Measurements from ENCODE around the gene COG5.

GRCh38 chr7:107471292-107472070, 92.2 kb downstream of the COG5 start:
- TF ChIP-seq POLR2AphosphoS5 (IDR thresholded peaks at IDR 0.05; ENCODE audit: low read depth, low read length) (no peak), CTCF (IDR thresholded peaks at IDR 0.05) (no peak), TCF7L2 (IDR thresholded peaks at IDR 0.05; ENCODE audit: low read depth, low read length) (no peak), REST (IDR thresholded peaks at IDR 0.05; ENCODE audit: insufficient read depth in 1 of 2, low read depth in 2 of 2, low read length in 1 of 2) (no peak)
